GM19468 (cell line): Measurements from ENCODE around the gene TGIF1.

ENCODE experiments used
- ATAC-seq: cut with Tn5 transposase; IDR thresholded peaks from one replicate; pipeline ENCODE4 v1.9.1; 2021; ENCODE audit warnings: mild to moderate bottlenecking, moderate library complexity, moderate number of reproducible peaks; ENCODE audit not compliant: unreplicated experiment; ENCODE audit errors: extremely low read depth

TGIF1 gene

GRCh38 chr18:3508576-3509549 is 58.9 kb downstream of the TGIF1 start:
- no peak for ATAC-seq
